ENCODE data around the gene GRID2.

DNA sequence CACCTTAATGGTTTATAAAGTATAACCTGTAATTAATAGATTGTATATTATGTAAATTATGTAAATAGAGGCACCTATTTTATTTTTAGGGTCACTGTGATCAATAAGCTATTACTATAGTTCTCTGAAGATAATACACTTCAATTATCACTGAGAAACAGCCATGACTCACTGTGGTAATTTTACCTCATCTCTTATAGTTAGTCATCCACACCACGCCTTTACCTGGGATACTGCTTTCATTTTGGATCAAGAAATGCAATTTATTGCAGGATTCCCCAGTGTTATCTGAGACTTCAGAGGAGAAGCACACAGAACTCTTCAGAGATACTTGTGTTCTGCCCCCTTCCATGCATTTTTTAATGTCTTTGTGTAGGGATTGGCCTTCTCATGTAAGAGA is 1176.7 kb downstream of the GRID2 start:
- TF ChIP-seq POLR2A (IDR thresholded peaks at IDR 0.05) (no peak), CTCF (IDR thresholded peaks at IDR 0.05) (no peak), POLR2AphosphoS5 (IDR thresholded peaks at IDR 0.05; ENCODE audit: insufficient read depth in 1 of 2, low read depth in 1 of 2) (no peak)
